ENCODE data around the gene AGBL1. TPM values are rescaled to one million over a fixed set of nuclear protein-coding genes. Genes with fewer than 3 reads are reported as not detected.

Gene AGBL1
- total and polyA plus RNA-seq, 4 donors = not detected

- DNase-seq (ENCODE audit: low spot score) = no peak
- Histone ChIP-seq H3K27me3 (ENCODE audit: control insufficient read depth in 4 of 4, insufficient read depth in 4 of 4, low read length in 3 of 4) (no peaks in the 10 kb centered on the region), H3K27ac (ENCODE audit: low read depth in 1 of 2, low read length in 2 of 2) (no peak overlapping the region), H3K4me1 (ENCODE audit: control insufficient read depth in 4 of 4, insufficient read depth in 4 of 4, low read length in 3 of 4) (no peaks in the 10 kb centered on the region), H3K9ac (ENCODE audit: low read depth in 1 of 2, low read length in 2 of 2) (no peak overlapping the region), H3K36me3 (ENCODE audit: control insufficient read depth in 4 of 4, insufficient read depth in 3 of 4, low read depth in 1 of 4, low read length in 3 of 4) (no peaks in the 10 kb centered on the region), H3K4me3 (ENCODE audit: low read depth in 1 of 3, low read length in 3 of 3) (no peak overlapping the region), H3K9me3 (ENCODE audit: control insufficient read depth in 4 of 4, low read length in 3 of 4) (no peaks in the 10 kb centered on the region)
- TF ChIP-seq HNF4G (IDR thresholded peaks at IDR 0.05) (no peak), CTCF (IDR thresholded peaks at IDR 0.05; ENCODE audit: low read depth, low read length, missing input control) (no peak), FOXA1 (IDR thresholded peaks at IDR 0.05) (no peak), EGR1 (IDR thresholded peaks at IDR 0.05; ENCODE audit: low read depth in 2 of 2) (no peak), MAX (IDR thresholded peaks at IDR 0.05) (no peak), ZBTB33 (IDR thresholded peaks at IDR 0.05) (no peak)
- WGBS = 55% methylated on average over 2 of the region's 2 CpGs
Observed at GRCh38 chr15:87033056-87033455, 953.4 kb downstream of the AGBL1 start.

- Histone ChIP-seq H3K27me3 (ENCODE audit: control insufficient read depth in 4 of 4, insufficient read depth in 4 of 4, low read length in 3 of 4) (peaks cover 0 to 2% (median 0%) of the 10 kb centered on the region in 4 donors), H3K4me1 (ENCODE audit: control insufficient read depth in 4 of 4, insufficient read depth in 4 of 4, low read length in 3 of 4) (no peaks in the 10 kb centered on the region), H3K27ac (ENCODE audit: low read depth in 1 of 2, low read length in 2 of 2) (no peak overlapping the region), H3K9ac (ENCODE audit: low read depth in 1 of 2, low read length in 2 of 2) (no peak overlapping the region), H3K36me3 (ENCODE audit: control insufficient read depth in 4 of 4, insufficient read depth in 3 of 4, low read depth in 1 of 4, low read length in 3 of 4) (no peaks in the 10 kb centered on the region), H3K4me3 (ENCODE audit: low read depth in 1 of 3, low read length in 3 of 3) (no peak overlapping the region), H3K9me3 (ENCODE audit: control insufficient read depth in 4 of 4, low read length in 3 of 4) (no peaks in the 10 kb centered on the region)
- WGBS = 92% methylated on average over 16 of the region's 16 CpGs
- TF ChIP-seq REST (IDR thresholded peaks at IDR 0.05) (no peak), YY1 (IDR thresholded peaks at IDR 0.05) (no peak), HNF4G (IDR thresholded peaks at IDR 0.05) (no peak), CTCF (IDR thresholded peaks at IDR 0.05; ENCODE audit: low read depth, low read length, missing input control) (no peak), EGR1 (IDR thresholded peaks at IDR 0.05; ENCODE audit: low read depth in 2 of 2) (no peak), RAD21 (IDR thresholded peaks at IDR 0.05) (no peak), ZBTB33 (IDR thresholded peaks at IDR 0.05) (no peak), HNF4A (conservative IDR thresholded peaks at IDR 0.05) (no peak), RXRA (IDR thresholded peaks at IDR 0.05) (no peak), JUND (IDR thresholded peaks at IDR 0.05) (no peak), FOXA1 (IDR thresholded peaks at IDR 0.05) (no peak), MAX (IDR thresholded peaks at IDR 0.05) (no peak), TAF1 (conservative IDR thresholded peaks at IDR 0.05) (no peak), SP1 (IDR thresholded peaks at IDR 0.05) (no peak), GABPA (IDR thresholded peaks at IDR 0.05 in 1 of 2, conservative IDR thresholded peaks at IDR 0.05 in 1 of 2) (no peak), ATF3 (IDR thresholded peaks at IDR 0.05) (no peak), FOXA2 (IDR thresholded peaks at IDR 0.05) (no peak), NR2F2 (IDR thresholded peaks at IDR 0.05) (no peak)
- DNase-seq (ENCODE audit: low spot score) = no peak
Observed at GRCh38 chr15:87034886-87035285, 955.2 kb downstream of the AGBL1 start.
